ENCODE results near the gene EHHADH. TPM values are rescaled to one million over a fixed set of nuclear protein-coding genes. Genes with fewer than 3 reads are reported as not detected.

The EHHADH gene
- total and polyA plus RNA-seq, 4 donors = 44.3 to 378 (median 94.9) TPM

GRCh38 chr3:185208823-185209222, 45.0 kb downstream of the EHHADH start:
- Histone ChIP-seq H3K9me3 (ENCODE audit: control insufficient read depth in 4 of 4, low read length in 3 of 4) (no peaks in the 10 kb centered on the region), H3K9ac (ENCODE audit: low read depth in 1 of 2, low read length in 2 of 2) (no peak overlapping the region), H3K27me3 (ENCODE audit: control insufficient read depth in 4 of 4, insufficient read depth in 4 of 4, low read length in 3 of 4) (no peaks in the 10 kb centered on the region), H3K4me3 (ENCODE audit: low read depth in 1 of 3, low read length in 3 of 3) (no peak overlapping the region), H3K36me3 (ENCODE audit: control insufficient read depth in 4 of 4, insufficient read depth in 3 of 4, low read depth in 1 of 4, low read length in 3 of 4) (peaks cover 4 to 30% (median 23%) of the 10 kb centered on the region in 4 donors), H3K4me1 (ENCODE audit: control insufficient read depth in 4 of 4, insufficient read depth in 4 of 4, low read length in 3 of 4) (peaks cover 0 to 12% (median 4%) of the 10 kb centered on the region in 4 donors), H3K27ac (ENCODE audit: low read depth in 1 of 2, low read length in 2 of 2) (no peak overlapping the region)
- TF ChIP-seq FOXA1 (IDR thresholded peaks at IDR 0.05) = no peak
- no peak for TF ChIP-seq HNF4G (IDR thresholded peaks at IDR 0.05)
- no peak for TF ChIP-seq SP1 (IDR thresholded peaks at IDR 0.05)
- no peak for TF ChIP-seq GABPA (IDR thresholded peaks at IDR 0.05 in 1 of 2, conservative IDR thresholded peaks at IDR 0.05 in 1 of 2)
- no peak for TF ChIP-seq JUND (IDR thresholded peaks at IDR 0.05)
- TF ChIP-seq REST (IDR thresholded peaks at IDR 0.05) = no peak
- TF ChIP-seq, protein P1, sequence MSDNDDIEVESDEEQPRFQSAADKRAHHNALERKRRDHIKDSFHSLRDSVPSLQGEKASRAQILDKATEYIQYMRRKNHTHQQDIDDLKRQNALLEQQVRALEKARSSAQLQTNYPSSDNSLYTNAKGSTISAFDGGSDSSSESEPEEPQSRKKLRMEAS (IDR thresholded peaks at IDR 0.05) = no peak
- no peak for TF ChIP-seq TAF1 (conservative IDR thresholded peaks at IDR 0.05)
- no peak for TF ChIP-seq HNF4A (conservative IDR thresholded peaks at IDR 0.05)
- TF ChIP-seq, protein P2, sequence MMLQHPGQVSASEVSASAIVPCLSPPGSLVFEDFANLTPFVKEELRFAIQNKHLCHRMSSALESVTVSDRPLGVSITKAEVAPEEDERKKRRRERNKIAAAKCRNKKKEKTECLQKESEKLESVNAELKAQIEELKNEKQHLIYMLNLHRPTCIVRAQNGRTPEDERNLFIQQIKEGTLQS (IDR thresholded peaks at IDR 0.05) = no peak
- no peak for TF ChIP-seq EGR1 (IDR thresholded peaks at IDR 0.05; ENCODE audit: low read depth in 2 of 2)
- no peak for TF ChIP-seq ZBTB33 (IDR thresholded peaks at IDR 0.05)
- no peak for TF ChIP-seq CTCF (IDR thresholded peaks at IDR 0.05; ENCODE audit: low read depth, low read length, missing input control)
- no peak for TF ChIP-seq FOXA2 (IDR thresholded peaks at IDR 0.05)
- no peak for TF ChIP-seq RAD21 (IDR thresholded peaks at IDR 0.05)
- TF ChIP-seq YY1 (IDR thresholded peaks at IDR 0.05) = no peak
- no peak for TF ChIP-seq RXRA (IDR thresholded peaks at IDR 0.05)
- no peak for DNase-seq (ENCODE audit: low spot score)
- WGBS = 100% methylated on average over 1 of the region's 1 CpG
